ENCODE data around the gene GALK1. TPM values are rescaled to one million over a fixed set of nuclear protein-coding genes. Genes with fewer than 3 reads are reported as not detected.

GALK1 gene
- 62.2 and 70.3 TPM in 2 replicates for total RNA-seq

DNA sequence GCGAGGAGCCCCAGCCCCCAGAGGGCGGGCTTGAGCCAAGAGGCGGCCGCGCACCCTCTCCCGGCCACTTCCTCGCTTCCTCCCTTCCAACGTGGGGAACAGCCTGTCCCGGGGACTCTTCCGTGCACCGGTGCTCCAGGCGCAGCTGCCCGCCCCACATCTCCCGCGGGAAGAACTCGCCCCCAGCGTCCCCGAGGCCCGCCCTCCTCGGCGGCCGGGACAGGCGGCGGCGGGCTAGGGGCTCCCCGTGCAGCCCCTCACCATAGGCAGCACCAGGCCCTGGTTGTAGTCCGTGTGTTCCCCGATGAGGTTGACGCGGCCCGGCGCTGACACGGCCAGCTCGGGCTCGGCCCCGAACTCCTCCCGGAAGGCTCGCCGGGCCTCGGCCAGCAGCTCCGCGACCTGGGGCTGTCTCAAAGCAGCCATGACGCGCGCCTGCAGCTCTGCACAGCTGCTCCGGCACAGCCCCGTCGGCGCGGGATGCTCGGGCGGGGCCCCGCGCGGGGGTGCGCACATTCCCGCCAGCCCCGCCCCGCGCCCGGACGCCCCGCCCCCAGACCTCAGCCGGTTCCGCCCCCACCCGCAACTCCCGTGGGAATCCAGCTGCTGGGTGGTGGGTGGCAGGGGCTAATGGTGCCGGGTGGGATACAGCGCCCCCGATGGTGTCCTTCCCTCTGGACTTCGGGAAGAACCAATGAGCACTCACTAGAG lies at the start of gene GALK1:
GALK1 (minus strand) TSS at position 482 of the 711 bp plus-strand sequence; CDS start at position 426, 56 bp downstream.

DNA sequence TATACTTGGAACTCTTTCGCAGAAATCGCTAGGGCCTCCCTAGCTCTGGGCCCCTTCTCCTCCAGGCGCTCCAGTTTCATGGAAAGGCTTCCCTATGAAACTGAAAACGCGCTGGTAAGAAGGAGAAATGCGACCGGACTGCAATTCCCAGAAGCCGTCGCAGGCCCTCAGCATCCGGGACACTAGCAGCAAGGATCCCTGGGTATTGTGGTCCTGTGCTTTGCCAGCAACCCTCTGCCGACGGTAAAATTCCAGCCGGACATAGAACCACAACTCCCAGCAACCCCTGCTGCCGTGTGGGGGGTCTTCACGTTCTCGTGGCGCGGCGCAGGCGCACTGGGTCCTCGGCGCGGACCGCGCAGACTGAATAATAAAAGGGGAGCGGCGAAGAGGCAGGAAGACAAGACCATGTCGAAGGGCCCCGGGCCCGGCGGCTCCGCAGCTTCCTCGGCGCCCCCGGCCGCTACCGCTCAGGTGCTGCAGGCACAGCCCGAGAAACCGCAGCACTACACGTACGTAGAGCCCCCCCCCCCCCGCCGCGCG lies 19.6 kb upstream of the GALK1 start, which contains the start of gene UNK:
UNK (plus strand) TSS at position 334 of the 543 bp plus-strand sequence; CDS start at position 409, 75 bp downstream.

DNA sequence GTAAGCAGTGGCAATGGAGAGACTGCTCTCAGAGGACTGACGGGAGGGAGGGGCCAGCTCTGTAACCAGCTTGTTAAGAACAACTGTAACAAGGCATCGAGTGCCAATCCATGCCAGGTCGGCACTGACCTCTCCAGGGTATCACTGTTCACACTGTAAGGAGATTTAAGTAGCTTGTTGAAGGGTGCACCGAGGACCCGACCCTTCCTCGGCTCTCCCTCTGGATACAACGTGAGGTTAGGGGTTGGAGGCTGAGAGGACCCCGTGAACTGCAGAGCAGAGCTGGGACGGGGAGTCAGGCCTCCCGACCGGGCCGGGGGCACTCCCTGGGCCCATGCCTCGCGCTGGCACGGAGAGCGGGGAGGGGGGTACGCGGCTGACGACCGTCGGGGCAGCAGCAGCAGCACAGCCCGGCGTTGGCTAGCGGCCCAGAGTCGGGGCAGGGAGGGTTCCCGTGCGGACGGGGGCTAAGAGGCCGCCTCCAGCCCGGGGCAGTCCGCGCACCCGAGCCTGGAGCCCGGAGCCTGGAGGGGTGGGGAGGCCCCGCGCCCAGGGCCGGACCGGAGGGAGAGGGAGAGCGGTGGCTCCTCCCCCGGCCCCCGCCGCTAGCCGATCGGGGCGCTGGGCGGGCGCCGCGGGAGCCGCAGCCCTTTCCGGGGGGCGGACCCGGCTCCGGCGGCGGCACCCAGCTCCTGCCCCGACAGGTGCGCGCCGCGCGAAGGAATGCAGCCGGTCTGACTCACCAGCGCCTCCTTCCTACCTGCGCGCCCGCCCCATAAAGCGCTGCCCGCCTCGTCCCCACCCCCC lies 44.1 kb downstream of the GALK1 start, which contains the start of gene ITGB4:
ITGB4 (plus strand) TSS at position 804 of the 807 bp plus-strand sequence. CDS start 3,245 bp downstream, outside the sequence.

Other genes starting within 250 kb of the GALK1 start
- gene CASKIN2, start 249.7 kb downstream of the GALK1 start, total RNA-seq, result 6.3 and 8.2 TPM in 2 replicates
- gene TSEN54, start 248.7 kb downstream of the GALK1 start, total RNA-seq, result 14.7 and 15.4 TPM in 2 replicates
- under 0.01 and 0.89 TPM in 2 replicates for gene LLGL2, start 239.5 kb downstream of the GALK1 start, total RNA-seq
- gene MYO15B, start 177.4 kb downstream of the GALK1 start, total RNA-seq, result 0.18 and 2.6 TPM in 2 replicates
- 0.18 TPM in 1 of 2 replicates, not detected in the other for gene SMIM5, start 131.8 kb downstream of the GALK1 start, total RNA-seq
- 18.3 and 21.6 TPM in 2 replicates for gene RECQL5, start 98.0 kb downstream of the GALK1 start, total RNA-seq
- gene SAP30BP, start 97.9 kb downstream of the GALK1 start, total RNA-seq, result 80.1 and 106 TPM in 2 replicates
- not detected in 2 replicates for gene ITGB4, start 43.7 kb downstream of the GALK1 start, total RNA-seq
- 13.6 and 32.3 TPM in 2 replicates for gene UNK, start 19.6 kb upstream of the GALK1 start, total RNA-seq
- gene UNC13D, start 79.2 kb upstream of the GALK1 start, total RNA-seq, result 0.89 and 3.5 TPM in 2 replicates
- gene WBP2, start 90.1 kb upstream of the GALK1 start, total RNA-seq, result 84.4 and 94.8 TPM in 2 replicates
- gene TRIM47, start 113.4 kb upstream of the GALK1 start, total RNA-seq, result 11.3 and 15.3 TPM in 2 replicates
- 14.4 and 21.3 TPM in 2 replicates for gene TRIM65, start 131.8 kb upstream of the GALK1 start, total RNA-seq
- 24.1 and 27.1 TPM in 2 replicates for gene MRPL38, start 139.7 kb upstream of the GALK1 start, total RNA-seq
- 9.5 and 15.1 TPM in 2 replicates for gene FBF1, start 175.8 kb upstream of the GALK1 start, total RNA-seq
- 35.6 and 41.8 TPM in 2 replicates for gene ACOX1, start 214.0 kb upstream of the GALK1 start, total RNA-seq
- gene TEN1, start 214.0 kb upstream of the GALK1 start, total RNA-seq, result 15.8 and 16.1 TPM in 2 replicates
- gene CDK3, start 235.7 kb upstream of the GALK1 start, total RNA-seq, result 1.2 and 3.5 TPM in 2 replicates